GM18498 (cell line): ENCODE measurements around the gene MAFG.

Experiments
- ATAC-seq: cut with Tn5 transposase; IDR thresholded peaks from one replicate; pipeline ENCODE4 v1.9.1; 2021; ENCODE audit warnings: mild to moderate bottlenecking, moderate library complexity; ENCODE audit not compliant: unreplicated experiment

Gene MAFG

GRCh38 chr17:81911277-81911961 is 16.1 kb downstream of the MAFG start, which contains the start of gene PCYT2:
TSS of gene PCYT2 (minus strand) at chr17:81911399. CDS start at chr17:81911355, 44 bp downstream.
- peak; percentile 75 for ATAC-seq

DNA sequence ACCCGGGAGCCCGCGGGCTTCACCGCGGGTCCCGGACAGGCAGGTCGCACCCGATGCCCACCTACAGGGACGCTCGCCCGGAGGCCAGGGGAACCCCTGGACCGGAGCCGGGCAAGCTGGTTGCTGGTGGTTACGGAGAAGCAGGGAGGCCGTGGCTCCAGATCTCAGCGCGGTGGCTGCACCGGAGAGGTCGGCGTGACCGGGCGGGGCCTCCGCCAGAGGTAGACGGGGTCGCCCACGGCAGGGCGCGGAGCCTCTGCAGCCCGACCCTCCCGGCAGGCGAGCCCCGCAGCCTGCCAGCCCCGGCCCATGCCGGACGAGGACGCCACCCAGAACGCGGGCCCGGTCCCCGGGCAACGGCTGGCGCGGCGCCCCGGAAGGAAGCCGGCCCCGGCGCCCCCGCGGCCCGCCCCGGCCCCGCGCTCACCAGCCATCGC is 16.7 kb downstream of the MAFG start:
- ATAC-seq = peak; percentile 36

GRCh38 chr17:81909966-81910839 is 17.3 kb downstream of the MAFG start:
- ATAC-seq = no peak

GRCh38 chr17:81909231-81909630 is 18.3 kb downstream of the MAFG start:
- ATAC-seq = no peak

- ATAC-seq = no peak
Observed at GRCh38 chr17:81908793-81909192, 18.7 kb downstream of the MAFG start.

DNA sequence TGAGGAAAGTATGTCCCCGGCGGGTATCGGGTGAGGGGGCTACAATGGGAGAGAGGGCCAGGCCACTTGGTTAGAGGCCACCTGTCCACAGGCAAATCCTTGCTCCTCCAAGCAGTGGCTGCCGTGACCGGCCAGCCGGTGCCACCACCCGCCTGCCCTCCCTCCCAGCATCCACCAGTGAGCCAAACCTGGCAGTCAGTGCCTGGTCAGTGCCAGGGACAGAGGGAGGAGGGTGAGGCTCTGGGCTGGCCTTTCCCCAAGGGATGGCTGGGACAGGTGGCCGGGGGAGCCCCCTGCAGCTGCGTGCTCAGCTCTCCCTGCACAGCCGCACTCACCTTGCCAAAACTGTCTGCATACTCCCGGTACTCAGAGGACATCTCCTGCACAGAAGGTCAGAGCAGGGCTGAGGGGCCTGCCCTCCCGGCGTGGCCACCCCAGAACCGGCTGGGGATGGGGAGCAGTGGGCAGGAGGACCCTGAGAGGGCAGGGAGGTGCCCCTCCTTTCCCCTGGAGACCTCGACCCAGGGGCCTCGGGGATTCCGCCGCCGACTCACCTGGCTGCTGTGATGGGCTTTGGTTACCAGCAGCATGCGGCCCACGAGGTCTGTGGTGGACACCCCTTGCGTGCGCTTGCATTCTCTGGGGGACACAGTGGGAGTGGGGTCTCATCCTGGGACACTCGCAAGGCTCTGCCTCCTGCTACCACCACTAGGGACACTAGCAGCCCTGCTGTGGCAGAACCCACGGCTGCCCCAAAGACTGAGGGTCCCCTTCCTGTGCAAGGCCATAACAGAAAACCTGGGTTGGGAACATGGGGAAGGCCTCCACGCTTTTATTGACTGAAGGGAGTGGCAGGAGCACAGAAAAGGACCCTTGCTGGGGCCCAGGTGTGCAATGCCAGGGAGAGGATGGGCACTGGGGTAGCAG is 20.1 kb downstream of the MAFG start:
- ATAC-seq = no peak

- ATAC-seq = no peak
Observed at GRCh38 chr17:81906476-81907218, 20.9 kb downstream of the MAFG start.

GRCh38 chr17:81905993-81906392 is 21.5 kb downstream of the MAFG start:
- no peak for ATAC-seq

DNA sequence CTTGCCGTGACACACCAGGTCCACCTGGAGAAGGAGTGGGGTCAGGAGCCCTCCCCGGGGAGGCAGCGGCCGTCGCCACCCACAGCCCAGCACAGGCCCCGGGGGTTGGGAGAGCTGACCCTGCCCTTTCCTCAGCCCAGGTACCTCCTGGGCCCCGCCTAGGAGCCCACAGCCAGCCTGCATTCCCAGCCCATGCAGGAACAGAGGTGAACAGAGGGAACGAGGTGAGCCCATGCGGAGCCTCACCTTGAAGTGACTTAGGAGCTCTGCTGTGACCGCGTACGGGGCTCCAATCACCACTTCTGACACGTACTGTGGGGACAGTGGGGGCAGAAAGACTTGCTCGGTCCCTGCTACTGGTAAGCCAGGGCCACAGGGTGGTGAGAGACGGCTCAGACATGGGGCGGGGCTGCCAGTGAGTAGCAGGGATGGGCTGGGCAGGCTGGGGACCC is 22.1 kb downstream of the MAFG start:
- ATAC-seq = no peak

- ATAC-seq = no peak
Observed at GRCh38 chr17:81904600-81905423, 22.7 kb downstream of the MAFG start.

DNA sequence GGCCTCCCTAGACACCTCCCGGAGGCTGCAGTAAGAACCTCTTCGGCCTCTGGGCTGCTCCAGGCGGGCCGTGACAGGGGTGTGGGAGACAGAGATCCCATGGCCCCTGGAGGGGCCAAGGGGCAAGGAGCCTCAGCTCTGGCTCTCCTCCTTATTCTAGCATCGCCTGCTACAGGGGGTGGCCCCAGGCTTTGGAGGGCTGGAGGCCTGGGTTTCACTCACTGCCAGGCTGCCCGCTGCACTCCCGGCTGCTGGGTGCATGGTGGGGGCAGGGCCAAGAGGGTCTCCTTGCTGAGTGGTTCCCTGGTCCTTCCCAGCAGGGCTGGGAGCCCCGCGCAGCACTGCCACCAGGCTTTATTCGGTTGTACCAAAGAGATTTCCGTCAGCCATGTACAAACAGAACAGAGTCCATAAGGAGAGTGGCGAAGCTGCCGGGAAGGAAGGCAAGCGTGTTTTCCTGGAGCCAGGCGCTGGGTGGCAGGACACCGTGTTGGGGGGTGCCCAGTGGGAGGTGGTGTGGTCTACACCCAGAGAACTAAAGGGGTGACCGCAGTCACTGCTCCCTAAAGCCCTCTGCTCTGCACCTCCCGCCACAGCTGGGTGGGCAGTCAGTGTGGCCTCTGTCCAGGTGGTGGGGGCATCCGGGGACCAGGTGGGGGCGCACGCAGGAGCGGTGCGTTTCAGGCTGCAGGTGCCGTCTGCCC is 23.5 kb downstream of the MAFG start:
- ATAC-seq = no peak

- no peak for ATAC-seq
Observed at GRCh38 chr17:81903415-81903831, 24.1 kb downstream of the MAFG start.

DNA sequence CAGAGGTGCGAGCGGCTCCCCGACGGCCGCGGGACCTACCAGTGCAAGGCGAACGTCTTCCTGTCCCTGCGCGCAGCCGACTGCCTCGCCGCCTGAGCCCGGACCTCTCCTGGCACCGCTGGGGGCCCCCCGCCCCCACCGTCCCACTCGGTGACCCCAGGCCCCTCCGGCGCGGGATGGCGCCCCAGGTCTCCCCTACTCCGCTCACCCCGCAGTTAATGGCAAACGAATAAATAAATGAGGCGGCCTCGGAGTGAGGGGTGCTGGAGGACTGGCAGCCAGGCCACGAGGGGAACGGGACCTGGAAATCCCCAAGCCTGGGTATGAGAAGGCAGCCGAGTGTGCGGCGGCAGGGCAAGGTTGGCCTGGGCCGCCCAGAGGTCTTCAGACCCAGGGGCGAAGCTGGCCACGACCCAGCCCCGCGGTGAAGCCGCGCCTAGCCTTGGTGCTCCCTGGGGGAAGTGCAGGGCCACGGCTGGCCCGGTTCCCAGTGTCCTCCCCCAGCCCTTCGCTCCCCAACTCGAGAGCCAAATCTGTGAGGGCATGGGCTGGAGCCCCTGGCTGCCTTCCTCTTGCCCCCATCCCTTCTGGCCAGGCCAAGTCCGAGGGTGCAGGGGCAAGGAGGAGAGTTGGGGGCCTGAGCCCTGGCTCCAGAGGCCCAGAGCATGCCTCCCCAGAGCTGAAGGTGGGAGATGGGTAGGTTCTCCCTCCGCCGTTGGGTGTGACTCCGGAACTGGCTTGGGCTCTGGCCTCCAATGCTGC is 24.7 kb downstream of the MAFG start:
- ATAC-seq = no peak

DNA sequence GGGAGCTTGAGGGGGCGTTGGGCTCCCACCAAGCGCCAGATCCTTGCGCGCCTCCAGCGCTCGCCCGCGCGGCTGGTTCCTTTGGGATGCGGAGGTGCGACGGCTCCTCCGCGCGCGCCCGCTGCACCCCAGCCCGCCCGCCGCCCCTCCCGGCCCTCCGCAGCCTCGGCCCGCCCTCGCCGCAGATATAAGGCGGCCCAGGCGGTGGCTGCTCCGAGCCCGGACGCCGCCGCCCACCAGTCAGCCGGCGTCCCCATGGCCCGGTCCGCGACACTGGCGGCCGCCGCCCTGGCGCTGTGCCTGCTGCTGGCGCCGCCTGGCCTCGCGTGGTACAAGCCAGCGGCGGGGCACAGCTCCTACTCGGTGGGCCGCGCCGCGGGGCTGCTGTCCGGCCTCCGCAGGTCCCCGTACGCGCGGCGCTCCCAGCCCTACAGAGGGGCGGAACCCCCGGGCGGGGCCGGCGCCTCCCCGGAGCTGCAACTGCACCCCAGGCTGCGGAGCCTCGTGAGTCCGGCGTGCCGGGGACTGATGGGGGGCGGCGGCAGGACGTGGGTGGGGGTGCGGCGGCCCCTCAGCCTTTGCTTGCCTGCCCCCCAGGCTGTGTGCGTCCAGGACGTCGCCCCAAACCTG is 25.4 kb downstream of the MAFG start, which contains the start of gene NPB:
Gene NPB (plus strand): TSS at position 216 of the 630 bp plus-strand sequence. CDS start 40 bp downstream, at position 256.
- no peak for ATAC-seq

- no peak for ATAC-seq
Observed at GRCh38 chr17:81901167-81902022, 26.1 kb downstream of the MAFG start.

DNA sequence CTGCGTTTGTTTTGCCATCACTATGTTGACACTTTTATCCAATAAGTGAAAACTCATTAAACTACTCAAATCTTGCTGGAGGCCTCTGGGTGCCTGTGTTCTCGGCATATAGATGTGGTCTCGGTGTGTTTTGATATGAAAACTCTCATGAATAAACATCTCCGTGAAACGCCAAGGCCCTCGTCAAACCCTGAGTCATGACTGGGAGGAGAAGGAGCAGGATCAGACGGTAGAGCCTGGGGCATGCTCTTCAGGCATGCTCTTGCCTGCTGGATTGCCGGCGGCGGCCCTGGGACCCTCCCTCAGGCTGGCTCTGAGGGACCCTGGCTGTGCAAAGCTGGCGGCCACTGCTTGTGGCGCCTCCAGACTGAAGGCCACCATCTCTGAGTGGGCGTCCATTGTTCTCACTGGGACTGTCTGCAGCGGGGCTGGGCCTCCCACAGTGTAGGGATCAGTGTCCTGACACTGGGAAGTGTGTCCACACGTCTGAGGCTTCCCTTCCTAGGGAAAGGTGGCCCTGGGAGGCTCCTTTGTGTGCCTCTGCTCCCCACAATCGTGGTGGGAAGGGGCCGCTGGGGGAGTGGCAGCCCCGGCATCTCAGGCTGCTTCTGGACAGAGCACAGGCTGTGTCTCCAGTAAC is 27.2 kb downstream of the MAFG start:
- no peak for ATAC-seq
